Measurements from ENCODE around the gene GPC6.
A peak's percentile ranks its signal among the peaks of the same experiment; 100 is the strongest.
"Not testable (repeated sequence)": the region's sequence is repeated elsewhere in the genome, so short reads cannot be mapped to it uniquely, and the experiment has no call there.

GPC6 gene

GRCh38 chr13:93226623-93227279, at the start of gene GPC6:
TSS of gene GPC6 (plus strand) at chr13:93226807.
- DNase-seq (ENCODE audit: low spot score), result peak; percentile 63

- DNase-seq (ENCODE audit: low spot score), result no peak
Observed at GRCh38 chr13:93180356-93180969, 46.1 kb upstream of the GPC6 start.

- no peak for DNase-seq (ENCODE audit: low spot score)
Observed at GRCh38 chr13:93182406-93182805, 44.2 kb upstream of the GPC6 start.

GRCh38 chr13:93183302-93183701, 43.3 kb upstream of the GPC6 start:
- DNase-seq (ENCODE audit: low spot score), result no peak

- no peak for DNase-seq (ENCODE audit: low spot score)
Observed at GRCh38 chr13:93190006-93190405, 36.6 kb upstream of the GPC6 start.

- DNase-seq (ENCODE audit: low spot score), result no peak
Observed at GRCh38 chr13:93193682-93194081, 32.9 kb upstream of the GPC6 start.

GRCh38 chr13:93199856-93200255, 26.8 kb upstream of the GPC6 start:
- DNase-seq (ENCODE audit: low spot score), result no peak

- no peak for DNase-seq (ENCODE audit: low spot score)
Observed at GRCh38 chr13:93200626-93201025, 26.0 kb upstream of the GPC6 start.

- DNase-seq (ENCODE audit: low spot score), result no peak
Observed at GRCh38 chr13:93201992-93202558, 24.5 kb upstream of the GPC6 start.

- DNase-seq (ENCODE audit: low spot score), result not testable (repeated sequence)
Observed at GRCh38 chr13:93206778-93207392, 19.7 kb upstream of the GPC6 start.

- no peak for DNase-seq (ENCODE audit: low spot score)
Observed at GRCh38 chr13:93216122-93216521, 10.5 kb upstream of the GPC6 start.

GRCh38 chr13:93217721-93218261, 8.8 kb upstream of the GPC6 start:
- no peak for DNase-seq (ENCODE audit: low spot score)

GRCh38 chr13:93218583-93218982, 8.0 kb upstream of the GPC6 start:
- DNase-seq (ENCODE audit: low spot score), result no peak

GRCh38 chr13:93220073-93220472, 6.5 kb upstream of the GPC6 start:
- DNase-seq (ENCODE audit: low spot score), result no peak

- no peak for DNase-seq (ENCODE audit: low spot score)
Observed at GRCh38 chr13:93222976-93223375, 3.6 kb upstream of the GPC6 start.

- no peak for DNase-seq (ENCODE audit: low spot score)
Observed at GRCh38 chr13:93224535-93224934, 2.1 kb upstream of the GPC6 start.

GRCh38 chr13:93225610-93226009, 997 bp upstream of the GPC6 start:
- DNase-seq (ENCODE audit: low spot score), result no peak

GRCh38 chr13:93226065-93226622, 463 bp upstream of the GPC6 start:
- no peak for DNase-seq (ENCODE audit: low spot score)

GRCh38 chr13:93227280-93227877, 772 bp downstream of the GPC6 start:
- DNase-seq (ENCODE audit: low spot score), result peak; percentile 20

GRCh38 chr13:93227878-93228642, 1.5 kb downstream of the GPC6 start:
- peak; percentile 69 for DNase-seq (ENCODE audit: low spot score)

GRCh38 chr13:93228643-93228937, 2.0 kb downstream of the GPC6 start:
- DNase-seq (ENCODE audit: low spot score), result no peak
